GM12864 (cell line): ENCODE data around the gene RASL11B.

Experiments used
- DNase-seq: peaks from one replicate; pipeline ENCODE4 v3.0.0-alpha.2; 2011; ENCODE audit warnings: low read depth
- H3K4me3 ChIP-seq: 2 replicates; pipeline ENCODE4 v1.5.1; 2011; ENCODE audit warnings: mild to moderate bottlenecking, low read depth, low read length, control low read depth
- TF ChIP-seq, protein P1 (sequence below): IDR thresholded peaks from 2 replicates; pipeline ENCODE4 v1.5.1; 2011; ENCODE audit warnings: low read depth, mild to moderate bottlenecking, moderate library complexity, low read length, control low read depth, inconsistent platforms; ENCODE audit errors: missing control alignments

The RASL11B gene

DNA sequence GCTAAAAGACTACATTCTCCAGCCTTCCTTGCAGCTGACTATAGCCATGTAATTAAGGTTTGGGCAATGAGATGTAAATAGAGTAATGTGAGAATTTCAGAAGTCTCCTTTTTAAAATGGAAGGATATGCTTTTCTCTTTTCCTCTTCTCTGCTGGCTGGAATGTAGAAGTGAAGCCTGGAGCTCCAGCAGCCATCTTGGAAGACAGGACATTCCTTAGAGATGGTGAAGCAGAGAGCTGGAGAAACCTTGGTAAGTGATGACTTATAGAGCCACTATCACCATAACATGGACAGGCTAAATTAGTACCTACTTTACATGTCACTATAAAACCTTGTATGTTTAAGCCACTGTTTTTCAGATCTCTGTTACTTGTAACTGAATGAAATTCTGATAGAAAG is 48.0 kb downstream of the RASL11B start:
- TF ChIP-seq, protein P1, sequence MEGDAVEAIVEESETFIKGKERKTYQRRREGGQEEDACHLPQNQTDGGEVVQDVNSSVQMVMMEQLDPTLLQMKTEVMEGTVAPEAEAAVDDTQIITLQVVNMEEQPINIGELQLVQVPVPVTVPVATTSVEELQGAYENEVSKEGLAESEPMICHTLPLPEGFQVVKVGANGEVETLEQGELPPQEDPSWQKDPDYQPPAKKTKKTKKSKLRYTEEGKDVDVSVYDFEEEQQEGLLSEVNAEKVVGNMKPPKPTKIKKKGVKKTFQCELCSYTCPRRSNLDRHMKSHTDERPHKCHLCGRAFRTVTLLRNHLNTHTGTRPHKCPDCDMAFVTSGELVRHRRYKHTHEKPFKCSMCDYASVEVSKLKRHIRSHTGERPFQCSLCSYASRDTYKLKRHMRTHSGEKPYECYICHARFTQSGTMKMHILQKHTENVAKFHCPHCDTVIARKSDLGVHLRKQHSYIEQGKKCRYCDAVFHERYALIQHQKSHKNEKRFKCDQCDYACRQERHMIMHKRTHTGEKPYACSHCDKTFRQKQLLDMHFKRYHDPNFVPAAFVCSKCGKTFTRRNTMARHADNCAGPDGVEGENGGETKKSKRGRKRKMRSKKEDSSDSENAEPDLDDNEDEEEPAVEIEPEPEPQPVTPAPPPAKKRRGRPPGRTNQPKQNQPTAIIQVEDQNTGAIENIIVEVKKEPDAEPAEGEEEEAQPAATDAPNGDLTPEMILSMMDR = no peak
- DNase-seq = no peak
- H3K4me3 ChIP-seq = no peak overlapping the region

DNA sequence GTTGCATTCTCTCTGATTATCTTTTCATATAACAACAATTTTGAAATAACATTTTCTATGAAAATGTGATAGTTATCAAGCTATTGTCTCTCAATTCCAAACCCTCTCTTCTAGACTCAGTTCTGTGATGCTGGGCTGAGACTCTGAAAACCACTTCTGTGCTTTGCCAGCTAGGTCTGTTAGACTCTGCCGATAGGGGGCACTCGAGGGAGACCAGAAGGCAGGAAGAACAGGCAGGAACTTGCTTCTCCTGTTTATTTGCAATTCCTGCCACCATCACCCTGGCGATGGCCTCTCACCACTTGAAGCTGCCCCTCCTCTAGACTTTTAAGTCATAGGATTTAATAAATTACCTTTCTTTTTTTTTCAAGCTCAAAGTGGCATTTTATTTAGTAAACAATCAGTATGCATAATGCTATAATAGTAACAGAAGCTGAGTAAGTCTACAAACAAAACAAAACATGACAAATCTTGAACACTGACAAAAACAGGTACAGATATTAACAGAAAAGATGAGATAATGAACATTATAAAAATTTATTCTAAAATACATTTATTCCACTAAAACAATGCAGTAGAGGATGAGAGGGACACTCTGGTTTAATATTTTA is 49.7 kb downstream of the RASL11B start:
- TF ChIP-seq, protein P1 = peak; percentile 91
- H3K4me3 ChIP-seq = no peak overlapping the region
- DNase-seq = peak; percentile 37

DNA sequence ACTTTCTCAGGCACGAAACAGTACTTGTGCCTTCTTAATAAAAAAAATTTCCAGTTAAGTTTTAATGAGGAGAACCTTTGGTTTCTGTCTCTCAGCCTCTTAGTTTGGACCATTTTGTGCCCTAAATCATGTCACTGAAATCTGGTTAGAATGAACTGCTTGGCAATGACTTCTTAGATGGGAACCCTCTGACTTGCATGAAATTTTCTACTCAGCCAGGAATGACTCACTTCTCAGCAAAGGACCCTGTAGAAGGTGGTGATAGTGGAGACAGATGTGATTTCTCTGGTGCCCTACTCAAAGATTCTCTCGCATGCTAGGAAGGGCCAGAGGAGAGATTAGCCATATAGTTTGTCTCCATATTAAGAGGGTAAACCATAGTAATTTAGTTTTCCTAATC is 50.5 kb downstream of the RASL11B start:
- TF ChIP-seq, protein P1 = no peak
- no peak overlapping the region for H3K4me3 ChIP-seq
- DNase-seq = no peak

DNA sequence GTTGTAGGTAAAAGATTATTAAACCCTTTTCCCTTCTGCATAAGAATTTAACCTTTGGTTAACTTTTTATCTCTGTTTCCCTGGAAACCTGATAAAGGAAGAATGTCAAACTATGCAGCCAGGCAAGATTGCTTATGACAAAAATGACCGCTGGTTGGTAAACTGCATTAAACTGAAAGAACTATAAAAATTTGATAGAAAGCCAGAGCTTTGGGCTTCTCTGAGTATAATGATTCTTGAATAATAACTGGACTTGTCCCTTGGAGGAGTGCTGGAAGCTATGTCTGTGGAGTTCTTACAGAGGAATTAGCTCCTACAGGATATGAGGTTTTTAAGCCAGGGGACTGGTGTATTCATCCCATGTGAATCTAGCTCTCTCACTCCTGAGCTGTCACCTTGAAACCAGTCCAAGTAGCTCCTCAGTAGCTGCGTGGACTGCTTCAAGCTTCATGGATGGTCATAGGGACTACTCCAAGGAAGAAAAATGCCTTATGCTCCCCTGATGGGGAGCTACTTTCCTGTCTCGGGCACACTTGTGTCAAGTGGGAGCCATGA is 52.0 kb downstream of the RASL11B start:
- DNase-seq = no peak
- no peak overlapping the region for H3K4me3 ChIP-seq
- TF ChIP-seq, protein P1 = no peak

DNA sequence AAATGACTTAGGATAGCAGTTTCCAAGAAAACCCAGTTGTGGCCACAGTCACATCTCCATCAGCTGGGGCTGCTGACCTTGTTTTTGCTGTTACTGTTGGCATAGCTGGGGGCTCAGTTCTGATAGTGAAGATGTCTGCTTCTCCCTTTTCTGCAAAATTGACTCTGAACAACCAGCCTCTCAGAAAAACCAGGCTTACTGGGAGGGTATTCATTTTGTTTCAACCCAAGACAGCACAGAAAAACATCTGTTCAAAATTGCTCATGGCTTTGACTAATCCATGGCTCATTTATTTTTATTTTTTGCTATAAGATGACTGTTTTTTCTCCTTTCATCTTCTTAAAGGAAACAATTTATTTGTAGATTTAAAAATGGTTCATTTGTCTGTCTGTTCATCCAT is 53.1 kb downstream of the RASL11B start:
- no peak for DNase-seq
- H3K4me3 ChIP-seq = no peak overlapping the region
- TF ChIP-seq, protein P1 = no peak

DNA sequence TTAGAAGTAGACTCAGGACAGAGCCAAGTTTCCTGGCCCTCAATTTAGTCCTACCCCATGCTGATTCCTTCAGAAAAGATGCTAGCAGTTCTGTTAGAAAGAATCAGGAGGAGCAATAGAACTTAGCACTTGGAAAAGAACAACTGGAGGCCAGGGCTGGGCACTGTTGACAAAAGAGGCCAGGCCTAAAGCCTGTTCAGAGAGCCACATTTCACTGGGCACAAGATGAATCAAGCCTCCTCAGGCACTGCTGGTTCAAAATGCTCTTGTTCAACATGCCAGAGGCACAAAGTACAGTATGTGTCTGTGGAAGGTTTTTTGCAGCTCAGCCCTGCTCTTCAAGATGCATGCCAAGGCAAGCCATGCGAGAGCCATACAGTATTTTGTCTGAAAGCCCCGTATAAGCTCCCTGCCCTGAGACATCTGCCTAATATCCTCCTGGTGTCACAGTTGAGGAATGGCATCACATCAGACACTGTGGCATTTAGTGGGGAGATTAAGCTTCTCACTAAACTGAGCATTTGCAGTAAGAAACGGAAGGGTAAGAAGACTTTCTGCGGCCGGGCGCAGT is 53.7 kb downstream of the RASL11B start:
- no peak for DNase-seq
- H3K4me3 ChIP-seq = no peak overlapping the region
- TF ChIP-seq, protein P1 = no peak
